Neural cell (in vitro differentiated cells): ENCODE results near the gene STARD10.
"Not testable (repeated sequence)": the region's sequence is repeated elsewhere in the genome, so short reads cannot be mapped to it uniquely, and the experiment has no call there.

Source experiments
- EP300 ChIP-seq: fragments of 450-650 bp; conservative IDR thresholded peaks from 2 replicates; pipeline ENCODE4 v1.6.1; 2014; ENCODE audit warnings: antibody characterized with exemption, mild to moderate bottlenecking, moderate library complexity; ENCODE audit not compliant: poor library complexity, severe bottlenecking
- EZH2 ChIP-seq: fragments of 200-600, 300-800 bp; shearing (Covaris generic), sonication (generic); IDR thresholded peaks from 2 replicates; pipeline ENCODE4 v1.6.1; 2014; ENCODE audit warnings: antibody characterized with exemption, low read length, borderline replicate concordance, mild to moderate bottlenecking; ENCODE audit not compliant: insufficient read depth, poor library complexity, severe bottlenecking
- POLR2AphosphoS5 ChIP-seq: IDR thresholded peaks from 2 replicates; pipeline ENCODE4 v1.6.1; 2012
- SMC3 ChIP-seq: fragments of 450-650 bp; conservative IDR thresholded peaks from 2 replicates; pipeline ENCODE4 v1.6.1; 2014; ENCODE audit warnings: antibody characterized with exemption, mild to moderate bottlenecking, moderate library complexity; ENCODE audit not compliant: poor library complexity
- TAF1 ChIP-seq: IDR thresholded peaks from 2 replicates; pipeline ENCODE4 v1.6.1; 2012; ENCODE audit warnings: low read depth
- TF ChIP-seq, protein P1 (sequence below): fragments of 450-650 bp; IDR thresholded peaks from 2 replicates; pipeline ENCODE4 v1.5.1; 2014; ENCODE audit warnings: antibody characterized with exemption, mild to moderate bottlenecking, moderate library complexity; ENCODE audit not compliant: poor library complexity, severe bottlenecking
- TF ChIP-seq, protein P2 (sequence below): IDR thresholded peaks from 2 replicates; pipeline ENCODE4 v1.6.1; 2012; ENCODE audit warnings: borderline replicate concordance

DNA sequence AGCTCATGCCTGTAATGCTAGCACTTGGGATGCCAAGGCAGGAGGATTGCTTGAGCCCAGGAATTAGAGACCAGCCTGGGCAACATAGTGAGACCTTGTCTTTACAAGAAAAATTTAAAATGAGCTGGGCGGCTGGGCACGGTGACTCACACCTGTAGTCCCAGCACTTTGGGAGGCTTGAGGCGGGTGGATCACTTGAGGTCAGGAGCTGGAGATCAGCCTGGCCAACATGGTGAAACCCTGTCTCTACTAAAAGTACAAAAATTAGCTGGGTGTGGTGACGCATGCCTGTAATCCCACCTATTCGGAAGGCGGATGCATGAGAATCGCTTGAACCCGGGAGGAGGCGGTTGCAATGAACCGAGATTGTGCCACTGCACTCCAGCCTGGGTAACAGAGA is 17.8 kb upstream of the STARD10 start:
- TF ChIP-seq, protein P1, sequence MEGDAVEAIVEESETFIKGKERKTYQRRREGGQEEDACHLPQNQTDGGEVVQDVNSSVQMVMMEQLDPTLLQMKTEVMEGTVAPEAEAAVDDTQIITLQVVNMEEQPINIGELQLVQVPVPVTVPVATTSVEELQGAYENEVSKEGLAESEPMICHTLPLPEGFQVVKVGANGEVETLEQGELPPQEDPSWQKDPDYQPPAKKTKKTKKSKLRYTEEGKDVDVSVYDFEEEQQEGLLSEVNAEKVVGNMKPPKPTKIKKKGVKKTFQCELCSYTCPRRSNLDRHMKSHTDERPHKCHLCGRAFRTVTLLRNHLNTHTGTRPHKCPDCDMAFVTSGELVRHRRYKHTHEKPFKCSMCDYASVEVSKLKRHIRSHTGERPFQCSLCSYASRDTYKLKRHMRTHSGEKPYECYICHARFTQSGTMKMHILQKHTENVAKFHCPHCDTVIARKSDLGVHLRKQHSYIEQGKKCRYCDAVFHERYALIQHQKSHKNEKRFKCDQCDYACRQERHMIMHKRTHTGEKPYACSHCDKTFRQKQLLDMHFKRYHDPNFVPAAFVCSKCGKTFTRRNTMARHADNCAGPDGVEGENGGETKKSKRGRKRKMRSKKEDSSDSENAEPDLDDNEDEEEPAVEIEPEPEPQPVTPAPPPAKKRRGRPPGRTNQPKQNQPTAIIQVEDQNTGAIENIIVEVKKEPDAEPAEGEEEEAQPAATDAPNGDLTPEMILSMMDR = not testable (repeated sequence)
- not testable (repeated sequence) for TF ChIP-seq TAF1, EP300, EZH2, POLR2AphosphoS5, SMC3
- TF ChIP-seq, protein P2, sequence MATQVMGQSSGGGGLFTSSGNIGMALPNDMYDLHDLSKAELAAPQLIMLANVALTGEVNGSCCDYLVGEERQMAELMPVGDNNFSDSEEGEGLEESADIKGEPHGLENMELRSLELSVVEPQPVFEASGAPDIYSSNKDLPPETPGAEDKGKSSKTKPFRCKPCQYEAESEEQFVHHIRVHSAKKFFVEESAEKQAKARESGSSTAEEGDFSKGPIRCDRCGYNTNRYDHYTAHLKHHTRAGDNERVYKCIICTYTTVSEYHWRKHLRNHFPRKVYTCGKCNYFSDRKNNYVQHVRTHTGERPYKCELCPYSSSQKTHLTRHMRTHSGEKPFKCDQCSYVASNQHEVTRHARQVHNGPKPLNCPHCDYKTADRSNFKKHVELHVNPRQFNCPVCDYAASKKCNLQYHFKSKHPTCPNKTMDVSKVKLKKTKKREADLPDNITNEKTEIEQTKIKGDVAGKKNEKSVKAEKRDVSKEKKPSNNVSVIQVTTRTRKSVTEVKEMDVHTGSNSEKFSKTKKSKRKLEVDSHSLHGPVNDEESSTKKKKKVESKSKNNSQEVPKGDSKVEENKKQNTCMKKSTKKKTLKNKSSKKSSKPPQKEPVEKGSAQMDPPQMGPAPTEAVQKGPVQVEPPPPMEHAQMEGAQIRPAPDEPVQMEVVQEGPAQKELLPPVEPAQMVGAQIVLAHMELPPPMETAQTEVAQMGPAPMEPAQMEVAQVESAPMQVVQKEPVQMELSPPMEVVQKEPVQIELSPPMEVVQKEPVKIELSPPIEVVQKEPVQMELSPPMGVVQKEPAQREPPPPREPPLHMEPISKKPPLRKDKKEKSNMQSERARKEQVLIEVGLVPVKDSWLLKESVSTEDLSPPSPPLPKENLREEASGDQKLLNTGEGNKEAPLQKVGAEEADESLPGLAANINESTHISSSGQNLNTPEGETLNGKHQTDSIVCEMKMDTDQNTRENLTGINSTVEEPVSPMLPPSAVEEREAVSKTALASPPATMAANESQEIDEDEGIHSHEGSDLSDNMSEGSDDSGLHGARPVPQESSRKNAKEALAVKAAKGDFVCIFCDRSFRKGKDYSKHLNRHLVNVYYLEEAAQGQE = not testable (repeated sequence)
